HepG2 (cell line): ENCODE results near the gene ABCG8.

Experiments
- RAD51 ChIP-seq: fragments of 450-650 bp; IDR thresholded peaks from 2 replicates; pipeline ENCODE4 v1.6.1; 2016; ENCODE audit warnings: borderline replicate concordance
- SMARCC2 ChIP-seq: fragments of 450-650 bp; IDR thresholded peaks from 2 replicates; pipeline ENCODE4 v1.6.1; 2017; ENCODE audit warnings: antibody characterized with exemption, mild to moderate bottlenecking
- ZNF143 ChIP-seq: sonication (generic); formaldehyde crosslinking; IDR thresholded peaks from 2 replicates; pipeline ENCODE4 v1.4.0; 2020; ENCODE audit warnings: missing genetic modification reagents
- ZNF292 ChIP-seq: sonication (generic); formaldehyde crosslinking; IDR thresholded peaks from 2 replicates; pipeline ENCODE4 v1.8.1; 2022; ENCODE audit warnings: mild to moderate bottlenecking, low read depth, missing genetic modification reagents, borderline replicate concordance

- TF ChIP-seq RAD51: no peak
- no peak for TF ChIP-seq ZNF143
- TF ChIP-seq SMARCC2: no peak
- no peak for TF ChIP-seq ZNF292
These were observed 41.7 kb downstream of the ABCG8 start for GRCh38 chr2:43880471-43880870.
